ENCODE results near the gene SIAH1. TPM values are rescaled to one million over a fixed set of nuclear protein-coding genes. Genes with fewer than 3 reads are reported as not detected.

SIAH1 gene
- total RNA-seq, 1 experiment from 2014 or later: 18.6 TPM

GRCh38 chr16:48430890-48431289, 45.7 kb upstream of the SIAH1 start:
- H3K4me1 ChIP-seq (replicated peaks; ENCODE audit: insufficient read depth): no peaks in the 10 kb centered on the region
- DNase-seq: no peak
- H3K36me3 ChIP-seq (ENCODE audit: low read depth): no peaks in the 10 kb centered on the region
- POLR2A ChIA-PET (ENCODE audit: unreplicated experiment): no interaction called here
- CTCF ChIA-PET: no interaction called here
- H3K27me3 ChIP-seq (ENCODE audit: insufficient read depth, low read depth): no peaks in the 10 kb centered on the region
- no peaks in the 10 kb centered on the region for H3F3A ChIP-seq (ENCODE audit: insufficient read depth, low read depth)
- H4K20me1 ChIP-seq (ENCODE audit: insufficient read depth): no peaks in the 10 kb centered on the region
- no peak overlapping the region for H3K4me2 ChIP-seq
- no TSS peak for BruUV-seq (replicated peaks)
- H3K9me3 ChIP-seq (ENCODE audit: insufficient read depth, low read depth): no peaks in the 10 kb centered on the region
- TF ChIP-seq EZH2 (IDR thresholded peaks at IDR 0.05; ENCODE audit: low read depth): no peak
- H3K4me3 ChIP-seq: no peak overlapping the region
- H2AFZ ChIP-seq: no peak overlapping the region
- H3K79me2 ChIP-seq (ENCODE audit: low read depth): no peaks in the 10 kb centered on the region
- intact Hi-C loops (cut with micrococcal nuclease; ENCODE audit: unreplicated experiment): no loop called here
- no peaks in the 10 kb centered on the region for H3K9me2 ChIP-seq (ENCODE audit: insufficient read depth)
- H3K27ac ChIP-seq: no peak overlapping the region

GRCh38 chr16:48426244-48427141, 41.3 kb upstream of the SIAH1 start:
- CTCF ChIA-PET: no interaction called here
- Histone ChIP-seq H3K4me3 (no peak overlapping the region), H3K4me2 (no peak overlapping the region), H3K9me2 (ENCODE audit: insufficient read depth) (no peaks in the 10 kb centered on the region), H3K4me1 (replicated peaks; ENCODE audit: insufficient read depth) (no peaks in the 10 kb centered on the region), H3K27ac (no peak overlapping the region), H2AFZ (no peak overlapping the region), H3K27me3 (ENCODE audit: insufficient read depth, low read depth) (no peaks in the 10 kb centered on the region), H3K79me2 (ENCODE audit: low read depth) (no peaks in the 10 kb centered on the region), H3F3A (ENCODE audit: insufficient read depth, low read depth) (no peaks in the 10 kb centered on the region), H3K9me3 (ENCODE audit: insufficient read depth, low read depth) (no peaks in the 10 kb centered on the region), H3K36me3 (ENCODE audit: low read depth) (no peaks in the 10 kb centered on the region), H4K20me1 (ENCODE audit: insufficient read depth) (no peaks in the 10 kb centered on the region)
- BruUV-seq (replicated peaks): no TSS peak
- intact Hi-C loops (cut with micrococcal nuclease; ENCODE audit: unreplicated experiment): no loop called here
- no peak for DNase-seq
- POLR2A ChIA-PET (ENCODE audit: unreplicated experiment): interaction anchor here (0.7 kb wide), 1 partner anchor 150 kb away, joined by 4 read pairs; no protein-coding TSS in a partner anchor
- TF ChIP-seq EZH2 (IDR thresholded peaks at IDR 0.05; ENCODE audit: low read depth): no peak
- TF ChIP-seq CTCF (conservative IDR thresholded peaks at IDR 0.05): no peak

GRCh38 chr16:48422537-48422936, 37.3 kb upstream of the SIAH1 start:
- no peak overlapping the region for H3K27ac ChIP-seq
- H3K27me3 ChIP-seq (ENCODE audit: insufficient read depth, low read depth): no peaks in the 10 kb centered on the region
- H3K79me2 ChIP-seq (ENCODE audit: low read depth): no peaks in the 10 kb centered on the region
- no peak overlapping the region for H2AFZ ChIP-seq
- H3K36me3 ChIP-seq (ENCODE audit: low read depth): no peaks in the 10 kb centered on the region
- H3K4me1 ChIP-seq (replicated peaks; ENCODE audit: insufficient read depth): no peaks in the 10 kb centered on the region
- H3K9me2 ChIP-seq (ENCODE audit: insufficient read depth): no peaks in the 10 kb centered on the region
- ChIA-PET POLR2A (ENCODE audit: unreplicated experiment) (no interaction called here), CTCF (no interaction called here)
- H4K20me1 ChIP-seq (ENCODE audit: insufficient read depth): no peaks in the 10 kb centered on the region
- no peak for TF ChIP-seq CTCF (conservative IDR thresholded peaks at IDR 0.05)
- TF ChIP-seq EZH2 (IDR thresholded peaks at IDR 0.05; ENCODE audit: low read depth): no peak
- no peak overlapping the region for H3K4me3 ChIP-seq
- H3F3A ChIP-seq (ENCODE audit: insufficient read depth, low read depth): no peaks in the 10 kb centered on the region
- H3K9me3 ChIP-seq (ENCODE audit: insufficient read depth, low read depth): no peaks in the 10 kb centered on the region
- no peak for DNase-seq
- H3K4me2 ChIP-seq: no peak overlapping the region
- intact Hi-C loops (cut with micrococcal nuclease; ENCODE audit: unreplicated experiment): no loop called here
- BruUV-seq (replicated peaks): no TSS peak

Measured in PC-9 (cell line).